ENCODE data around the gene ARHGEF28.

ARHGEF28 gene

DNA sequence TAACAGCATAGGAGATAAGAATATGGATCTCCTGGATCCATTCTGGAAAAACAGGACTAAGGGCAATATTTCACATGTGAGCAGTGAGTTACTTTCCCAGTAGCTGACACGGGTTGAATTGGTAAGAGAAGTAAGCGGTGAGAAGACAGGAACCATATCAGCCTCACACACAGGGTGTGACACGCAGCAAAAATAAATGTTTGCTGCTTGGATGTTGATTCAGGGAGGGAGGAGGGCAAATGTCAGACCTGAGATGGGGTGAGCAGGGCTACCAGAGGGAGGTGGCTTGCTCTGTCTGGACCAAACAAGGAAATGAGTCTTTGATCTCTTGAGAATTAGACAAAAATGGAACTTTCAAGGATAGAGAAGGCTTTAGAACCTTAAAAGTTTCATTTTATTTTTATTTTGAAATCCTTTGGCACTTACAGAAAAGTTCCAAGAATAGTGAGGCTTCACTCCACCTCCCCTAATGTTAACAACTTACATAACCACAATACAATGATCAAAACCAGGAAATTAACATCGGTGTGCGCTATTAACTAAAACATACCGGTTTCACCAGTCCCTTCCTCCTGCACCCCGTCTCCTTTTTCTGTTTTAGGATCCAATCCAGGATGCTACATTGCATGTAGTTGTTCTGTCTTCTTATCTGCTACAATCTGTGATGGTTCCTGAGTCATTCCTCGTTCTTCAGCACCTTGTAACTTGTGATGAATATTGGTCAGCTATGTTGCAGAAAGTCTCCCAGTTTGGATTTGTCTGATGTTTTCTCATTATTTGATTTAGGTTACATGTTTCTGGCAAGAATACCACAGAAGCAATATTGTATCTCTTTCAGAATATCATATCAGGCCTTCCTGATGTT, 20.5 kb upstream of the ARHGEF28 start:
- DNase-seq (ENCODE audit: insufficient read length) = no peak
- FAIRE-seq = no peak
- TF ChIP-seq POLR2AphosphoS5 (IDR thresholded peaks at IDR 0.05; ENCODE audit: low read depth, low read length) = no peak
- TF ChIP-seq TAF1 (IDR thresholded peaks at IDR 0.05; ENCODE audit: borderline replicate concordance, low read depth, low read length) = no peak
- no peak for TF ChIP-seq POLR2A (IDR thresholded peaks at IDR 0.05; ENCODE audit: low read depth, low read length)

DNA sequence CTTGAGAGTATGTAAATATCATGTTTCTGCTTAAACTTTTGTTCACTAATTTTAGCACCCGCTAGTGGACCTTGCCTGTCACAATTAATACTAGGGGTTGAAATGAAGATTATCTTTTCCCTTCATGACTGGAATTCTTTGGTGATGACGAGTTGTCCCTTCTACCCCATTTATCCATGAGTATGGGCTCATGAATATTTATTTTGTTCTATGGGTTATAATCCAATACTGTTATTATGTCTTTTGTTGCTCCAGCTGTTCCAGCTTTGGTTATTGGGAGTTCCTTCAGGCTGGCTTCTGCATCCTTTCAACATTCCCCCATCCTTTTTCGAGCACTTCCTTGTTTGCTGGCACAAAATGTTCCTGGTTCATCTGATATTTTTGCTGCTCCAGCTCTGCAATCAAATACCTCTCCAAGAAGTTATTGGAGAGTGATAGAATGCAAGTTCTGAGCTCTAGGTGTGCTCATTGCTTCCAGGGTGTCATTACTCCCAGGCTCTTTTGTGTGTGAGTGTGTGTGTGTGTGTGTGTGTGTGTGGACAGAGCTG, 19.7 kb upstream of the ARHGEF28 start:
- DNase-seq (ENCODE audit: insufficient read length) (no peak), FAIRE-seq (no peak)
- TF ChIP-seq POLR2A (IDR thresholded peaks at IDR 0.05; ENCODE audit: low read depth, low read length) = no peak
- no peak for TF ChIP-seq TAF1 (IDR thresholded peaks at IDR 0.05; ENCODE audit: borderline replicate concordance, low read depth, low read length)
- no peak for TF ChIP-seq POLR2AphosphoS5 (IDR thresholded peaks at IDR 0.05; ENCODE audit: low read depth, low read length)

- TF ChIP-seq TAF1 (IDR thresholded peaks at IDR 0.05; ENCODE audit: borderline replicate concordance, low read depth, low read length) = no peak
- TF ChIP-seq POLR2A (IDR thresholded peaks at IDR 0.05; ENCODE audit: low read depth, low read length) = no peak
- TF ChIP-seq POLR2AphosphoS5 (IDR thresholded peaks at IDR 0.05; ENCODE audit: low read depth, low read length) = no peak
- no peak for DNase-seq (ENCODE audit: insufficient read length)
These were observed 18.8 kb upstream of the ARHGEF28 start for GRCh38 chr5:73607228-73607627.

GRCh38 chr5:73612799-73613198, 13.2 kb upstream of the ARHGEF28 start:
- TF ChIP-seq POLR2A (IDR thresholded peaks at IDR 0.05; ENCODE audit: low read depth, low read length) = no peak
- TF ChIP-seq POLR2AphosphoS5 (IDR thresholded peaks at IDR 0.05; ENCODE audit: low read depth, low read length) = no peak
- TF ChIP-seq TAF1 (IDR thresholded peaks at IDR 0.05; ENCODE audit: borderline replicate concordance, low read depth, low read length) = no peak
- no peak for DNase-seq (ENCODE audit: insufficient read length)
- FAIRE-seq = no peak

More at GRCh38 chr5:73607228-73607627, 18.8 kb upstream of the ARHGEF28 start:
- FAIRE-seq = no peak

DNA sequence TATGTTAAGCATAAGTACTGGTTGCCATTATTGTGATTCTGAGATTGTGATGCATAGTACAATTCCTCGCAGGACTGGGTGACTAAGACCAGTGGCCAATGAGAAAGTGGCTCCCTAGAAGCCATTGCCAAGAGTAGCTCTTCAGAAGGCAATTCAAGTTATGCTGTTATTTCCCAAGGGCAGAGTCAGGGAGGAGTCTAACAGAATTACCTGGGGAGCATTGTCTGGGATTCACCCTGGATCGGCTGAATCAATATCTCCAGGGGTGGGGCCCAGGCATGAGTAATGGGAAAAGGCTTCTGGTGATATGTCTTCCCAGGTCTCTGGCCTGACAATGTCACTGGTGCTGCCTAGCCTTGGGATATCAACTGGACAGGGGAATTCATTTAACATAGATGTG, 10.9 kb upstream of the ARHGEF28 start:
- DNase-seq (ENCODE audit: insufficient read length) (no peak), FAIRE-seq (no peak)
- TF ChIP-seq TAF1 (IDR thresholded peaks at IDR 0.05; ENCODE audit: borderline replicate concordance, low read depth, low read length) = no peak
- no peak for TF ChIP-seq POLR2AphosphoS5 (IDR thresholded peaks at IDR 0.05; ENCODE audit: low read depth, low read length)

DNA sequence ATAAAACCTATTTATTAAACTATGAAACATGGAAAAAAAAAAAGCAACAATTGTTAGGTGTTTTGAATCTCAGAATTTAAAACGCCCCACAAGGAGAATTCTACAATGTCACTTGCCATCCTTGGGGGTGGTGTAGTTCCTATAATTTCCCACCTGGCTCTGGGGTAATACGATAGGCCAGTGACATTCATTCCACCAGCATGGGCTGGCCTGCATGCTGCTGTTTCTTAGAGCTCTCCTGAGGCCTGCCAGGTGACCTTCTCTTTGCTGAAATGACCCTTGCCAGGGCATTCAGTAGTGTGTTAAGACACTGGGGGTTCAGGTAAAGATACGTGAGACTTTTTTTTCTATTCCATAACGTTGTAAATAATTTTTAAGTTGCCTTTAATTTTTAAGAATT, 10.0 kb upstream of the ARHGEF28 start:
- TF ChIP-seq POLR2A (IDR thresholded peaks at IDR 0.05; ENCODE audit: low read depth, low read length) (no peak), POLR2AphosphoS5 (IDR thresholded peaks at IDR 0.05; ENCODE audit: low read depth, low read length) (no peak), TAF1 (IDR thresholded peaks at IDR 0.05; ENCODE audit: borderline replicate concordance, low read depth, low read length) (no peak)
- no peak for FAIRE-seq
- no peak for DNase-seq (ENCODE audit: insufficient read length)

DNA sequence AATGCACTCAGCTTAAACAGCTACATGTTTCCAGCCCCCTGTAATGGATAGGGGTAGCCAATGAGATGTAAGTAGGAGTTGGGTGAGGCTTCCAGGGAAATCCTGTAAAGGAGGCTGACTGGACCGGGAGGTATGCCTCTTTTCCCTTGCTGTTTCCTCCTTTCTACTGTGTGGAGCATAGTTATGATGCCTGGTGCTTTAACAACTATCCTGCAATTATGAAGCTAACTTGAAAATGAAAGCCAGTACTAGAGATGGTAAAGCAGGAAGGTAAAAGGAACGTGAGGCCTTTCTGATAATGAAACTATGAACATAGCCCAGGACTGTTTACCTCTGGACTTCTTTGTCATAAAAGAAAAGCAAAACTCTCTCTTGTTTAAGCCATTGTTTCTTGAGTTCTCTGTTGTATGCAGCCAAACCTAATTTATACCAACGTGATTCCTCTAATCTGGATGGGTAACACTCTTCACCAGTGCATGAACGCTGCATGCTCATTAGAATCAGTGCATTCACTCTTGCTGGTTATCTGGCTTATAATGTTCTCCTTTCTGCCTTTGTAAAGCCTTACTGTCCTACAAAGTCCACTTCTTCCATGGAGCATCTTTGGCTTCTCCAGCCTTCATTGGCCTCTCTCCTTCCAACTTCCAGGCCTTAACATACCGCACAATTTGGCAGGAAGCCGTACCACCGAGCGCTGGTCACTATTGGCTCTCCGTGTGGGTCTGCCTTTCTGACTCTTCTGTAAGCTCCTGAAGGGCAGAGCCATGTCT, 8.3 kb upstream of the ARHGEF28 start:
- DNase-seq (ENCODE audit: insufficient read length) (no peak), FAIRE-seq (peak; percentile 92)
- TF ChIP-seq TAF1 (IDR thresholded peaks at IDR 0.05; ENCODE audit: borderline replicate concordance, low read depth, low read length) (no peak), POLR2AphosphoS5 (IDR thresholded peaks at IDR 0.05; ENCODE audit: low read depth, low read length) (no peak), POLR2A (IDR thresholded peaks at IDR 0.05; ENCODE audit: low read depth, low read length) (no peak)

DNA sequence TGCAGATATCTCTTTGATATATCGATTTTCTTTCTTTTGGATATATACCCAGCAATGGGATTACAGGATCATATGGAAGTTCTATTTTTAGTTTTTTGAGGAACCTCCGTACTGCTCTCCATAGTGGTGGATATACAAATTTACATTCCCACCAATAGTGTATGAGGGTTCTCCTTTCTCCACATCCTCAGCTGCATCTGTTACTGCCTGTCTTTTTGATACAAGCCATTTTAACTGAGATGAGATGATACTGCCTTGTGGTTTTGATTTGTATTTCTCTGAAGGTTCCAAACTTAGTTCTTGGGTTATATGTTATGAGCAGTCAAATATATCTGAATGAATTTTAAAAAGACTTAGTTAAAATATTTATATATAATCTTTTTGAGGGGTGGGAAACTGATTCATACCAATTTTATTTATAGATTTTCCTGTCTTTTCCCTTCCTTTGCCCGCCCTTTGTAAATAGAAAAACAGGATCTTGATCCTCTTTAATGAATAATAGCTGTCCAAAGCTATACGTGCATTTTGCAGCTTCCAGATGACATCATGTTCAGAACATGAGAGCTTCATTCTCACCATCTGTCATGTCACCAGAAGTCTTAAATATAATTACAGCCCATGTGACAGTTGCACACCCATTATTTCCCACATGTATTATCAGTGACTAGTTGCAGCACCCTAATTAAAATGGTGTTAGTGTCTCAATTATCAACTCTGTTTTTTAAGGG, 6.2 kb upstream of the ARHGEF28 start:
- no peak for FAIRE-seq
- no peak for DNase-seq (ENCODE audit: insufficient read length)
- TF ChIP-seq POLR2AphosphoS5 (IDR thresholded peaks at IDR 0.05; ENCODE audit: low read depth, low read length) (no peak), TAF1 (IDR thresholded peaks at IDR 0.05; ENCODE audit: borderline replicate concordance, low read depth, low read length) (no peak), POLR2A (IDR thresholded peaks at IDR 0.05; ENCODE audit: low read depth, low read length) (no peak)

DNA sequence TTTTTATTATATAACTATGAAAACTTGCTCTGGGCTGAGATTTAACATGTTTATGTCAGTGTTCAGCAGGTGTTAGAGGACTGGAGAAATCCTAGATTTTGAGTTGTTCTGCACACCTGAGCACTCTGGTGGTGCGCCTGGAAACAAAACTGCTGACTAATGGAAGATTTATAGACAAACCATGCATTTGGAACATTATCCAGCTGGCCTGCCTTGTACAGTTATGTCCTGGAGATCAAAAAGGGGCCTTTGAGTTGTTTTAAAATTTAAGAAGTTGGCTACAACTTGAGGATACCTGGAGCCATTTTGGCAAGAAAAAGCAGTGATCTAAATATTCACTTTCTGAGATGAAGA, 5.7 kb upstream of the ARHGEF28 start:
- DNase-seq (ENCODE audit: insufficient read length) (no peak), FAIRE-seq (no peak)
- TF ChIP-seq TAF1 (IDR thresholded peaks at IDR 0.05; ENCODE audit: borderline replicate concordance, low read depth, low read length) (no peak), POLR2A (IDR thresholded peaks at IDR 0.05; ENCODE audit: low read depth, low read length) (no peak), POLR2AphosphoS5 (IDR thresholded peaks at IDR 0.05; ENCODE audit: low read depth, low read length) (no peak)

DNA sequence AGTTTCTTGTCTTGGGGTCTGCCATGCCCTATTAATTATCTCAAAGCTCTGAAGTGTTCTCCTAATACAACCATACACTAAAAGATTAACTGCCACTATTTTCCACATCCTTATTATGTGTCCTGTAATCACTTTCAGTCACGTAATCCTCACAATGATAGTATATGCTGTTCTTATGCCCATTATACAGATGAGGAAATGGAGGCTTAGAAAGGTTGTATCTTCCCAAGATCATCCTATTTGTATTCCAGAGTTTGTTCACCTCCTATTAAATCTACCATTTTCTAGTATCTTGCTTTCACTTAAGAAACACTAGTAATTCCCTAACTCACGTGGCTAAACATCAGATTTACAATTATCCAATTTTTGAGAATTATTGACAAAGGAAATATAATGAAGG, 2.9 kb upstream of the ARHGEF28 start:
- DNase-seq (ENCODE audit: insufficient read length) (no peak), FAIRE-seq (no peak)
- TF ChIP-seq TAF1 (IDR thresholded peaks at IDR 0.05; ENCODE audit: borderline replicate concordance, low read depth, low read length) (no peak), POLR2AphosphoS5 (IDR thresholded peaks at IDR 0.05; ENCODE audit: low read depth, low read length) (no peak), POLR2A (IDR thresholded peaks at IDR 0.05; ENCODE audit: low read depth, low read length) (no peak)

- no peak for DNase-seq (ENCODE audit: insufficient read length)
These were observed 2.0 kb upstream of the ARHGEF28 start for GRCh38 chr5:73623901-73624404.

More at GRCh38 chr5:73623901-73624404, 2.0 kb upstream of the ARHGEF28 start:
- no peak for FAIRE-seq
- no peak for TF ChIP-seq POLR2AphosphoS5 (IDR thresholded peaks at IDR 0.05; ENCODE audit: low read depth, low read length)
- no peak for TF ChIP-seq TAF1 (IDR thresholded peaks at IDR 0.05; ENCODE audit: borderline replicate concordance, low read depth, low read length)
- TF ChIP-seq POLR2A (IDR thresholded peaks at IDR 0.05; ENCODE audit: low read depth, low read length) = no peak
